GM18505 (cell line): ENCODE measurements around the gene FOXN3.
"Not testable (repeated sequence)": the region's sequence is repeated elsewhere in the genome, so short reads cannot be mapped to it uniquely, and the experiment has no call there.

Source experiments
- ATAC-seq: cut with Tn5 transposase; IDR thresholded peaks from one replicate; pipeline ENCODE4 v1.9.1; 2021; ENCODE audit not compliant: unreplicated experiment
- POLR2A ChIP-seq: IDR thresholded peaks from 4 replicates; pipeline ENCODE4 v1.6.1; 2011; ENCODE audit warnings: borderline replicate concordance; ENCODE audit not compliant: insufficient read depth, insufficient read length; ENCODE audit errors: extremely low read depth

The FOXN3 gene

GRCh38 chr14:89163031-89163636 is 253.9 kb downstream of the FOXN3 start:
- ATAC-seq = no peak

GRCh38 chr14:89162586-89162985 is 254.4 kb downstream of the FOXN3 start:
- TF ChIP-seq POLR2A = no peak
- no peak for ATAC-seq

More at GRCh38 chr14:89163031-89163636, 253.9 kb downstream of the FOXN3 start:
- no peak for TF ChIP-seq POLR2A

- no peak for TF ChIP-seq POLR2A
- ATAC-seq = no peak
Observed at GRCh38 chr14:89160437-89160836, 256.6 kb downstream of the FOXN3 start.

GRCh38 chr14:89158701-89159100 is 258.3 kb downstream of the FOXN3 start:
- no peak for ATAC-seq
- no peak for TF ChIP-seq POLR2A

- not testable (repeated sequence) for ATAC-seq
Observed at GRCh38 chr14:89158104-89158503, 258.9 kb downstream of the FOXN3 start.

- no peak for ATAC-seq
- no peak for TF ChIP-seq POLR2A
Observed at GRCh38 chr14:89155491-89155890, 261.5 kb downstream of the FOXN3 start.

GRCh38 chr14:89151693-89152092 is 265.3 kb downstream of the FOXN3 start:
- not testable (repeated sequence) for ATAC-seq

GRCh38 chr14:89146274-89146673 is 270.8 kb downstream of the FOXN3 start:
- TF ChIP-seq POLR2A = no peak
- no peak for ATAC-seq

GRCh38 chr14:89144642-89145041 is 272.4 kb downstream of the FOXN3 start:
- no peak for ATAC-seq
- no peak for TF ChIP-seq POLR2A

- no peak for TF ChIP-seq POLR2A
- no peak for ATAC-seq
Observed at GRCh38 chr14:89144066-89144465, 273.0 kb downstream of the FOXN3 start.

GRCh38 chr14:89143595-89143994 is 273.4 kb downstream of the FOXN3 start:
- TF ChIP-seq POLR2A = no peak
- no peak for ATAC-seq

GRCh38 chr14:89142366-89142765 is 274.7 kb downstream of the FOXN3 start:
- no peak for TF ChIP-seq POLR2A
- ATAC-seq = no peak

- ATAC-seq = no peak
- TF ChIP-seq POLR2A = no peak
Observed at GRCh38 chr14:89141862-89142261, 275.2 kb downstream of the FOXN3 start.

GRCh38 chr14:89140326-89140725 is 276.7 kb downstream of the FOXN3 start:
- no peak for ATAC-seq
- TF ChIP-seq POLR2A = no peak

- TF ChIP-seq POLR2A = no peak
- ATAC-seq = no peak
Observed at GRCh38 chr14:89139404-89140247, 277.4 kb downstream of the FOXN3 start.

- TF ChIP-seq POLR2A = no peak
- no peak for ATAC-seq
Observed at GRCh38 chr14:89138846-89139245, 278.2 kb downstream of the FOXN3 start.
